ENCODE measurements around the gene COIL. TPM values are rescaled to one million over a fixed set of nuclear protein-coding genes. Genes with fewer than 3 reads are reported as not detected.
A peak's percentile ranks its signal among the peaks of the same experiment; 100 is the strongest.

The COIL gene
- total RNA-seq, 1 donor from 2014 or later = 20.6 TPM

- Mint-ChIP-seq H3K9me3 (ENCODE audit: unreplicated experiment) (no peaks in the 10 kb centered on the region), H3K27ac (ENCODE audit: unreplicated experiment) (no peak overlapping the region), H3K36me3 (ENCODE audit: low read depth, unreplicated experiment) (peaks cover 25% of the 10 kb centered on the region), H3K4me3 (ENCODE audit: unreplicated experiment) (peak overlapping the region; percentile 55), H3K4me1 (ENCODE audit: low read depth, unreplicated experiment) (peaks cover 12% of the 10 kb centered on the region), H3K27me3 (ENCODE audit: low read depth, unreplicated experiment) (no peaks in the 10 kb centered on the region)
- Histone ChIP-seq H3K4me1 (ENCODE audit: insufficient read depth, low read length) (peaks cover 13% of the 10 kb centered on the region), H3K27ac (ENCODE audit: low read depth, low read length) (no peak overlapping the region), H2AFZ (ENCODE audit: low read depth, low read length) (no peak overlapping the region), H3K9me3 (ENCODE audit: insufficient read depth, low read depth, low read length) (no peaks in the 10 kb centered on the region), H4K20me1 (ENCODE audit: insufficient read depth, low read length) (peaks cover 28% of the 10 kb centered on the region), H3K4me2 (ENCODE audit: low read length) (no peak overlapping the region), H3K79me2 (ENCODE audit: insufficient read depth, low read length) (peaks cover 37% of the 10 kb centered on the region), H3K27me3 (ENCODE audit: insufficient read depth, low read length) (no peaks in the 10 kb centered on the region), H3K36me3 (ENCODE audit: insufficient read depth, low read length) (peaks cover 2% of the 10 kb centered on the region), H3K4me3 (ENCODE audit: insufficient read depth, low read depth, low read length) (no peak overlapping the region), H3K9ac (ENCODE audit: low read length) (no peak overlapping the region)
- TF ChIP-seq EZH2 (IDR thresholded peaks at IDR 0.05; ENCODE audit: insufficient read depth, low read length) (no peak), CTCF (IDR thresholded peaks at IDR 0.05; ENCODE audit: insufficient read depth, low read depth, low read length) (no peak)
- DNase-seq (ENCODE audit: low read depth) (no peak), FAIRE-seq (no peak)
These were observed 50.9 kb downstream of the COIL start for GRCh38 chr17:56909742-56910508.

- H3K36me3 Mint-ChIP-seq (ENCODE audit: low read depth, unreplicated experiment) = peaks cover 39% of the 10 kb centered on the region
- no peak overlapping the region for H3K4me2 ChIP-seq (ENCODE audit: low read length)
These were observed 52.8 kb downstream of the COIL start for GRCh38 chr17:56908001-56908542.

More at GRCh38 chr17:56908001-56908542, 52.8 kb downstream of the COIL start:
- Histone ChIP-seq H4K20me1 (ENCODE audit: insufficient read depth, low read length) (peaks cover 28% of the 10 kb centered on the region), H2AFZ (ENCODE audit: low read depth, low read length) (no peak overlapping the region), H3K9ac (ENCODE audit: low read length) (no peak overlapping the region), H3K9me3 (ENCODE audit: insufficient read depth, low read depth, low read length) (no peaks in the 10 kb centered on the region), H3K4me1 (ENCODE audit: insufficient read depth, low read length) (peaks cover 5% of the 10 kb centered on the region), H3K27me3 (ENCODE audit: insufficient read depth, low read length) (no peaks in the 10 kb centered on the region), H3K4me3 (ENCODE audit: insufficient read depth, low read depth, low read length) (no peak overlapping the region), H3K27ac (ENCODE audit: low read depth, low read length) (no peak overlapping the region), H3K36me3 (ENCODE audit: insufficient read depth, low read length) (peaks cover 15% of the 10 kb centered on the region), H3K79me2 (ENCODE audit: insufficient read depth, low read length) (peaks cover 28% of the 10 kb centered on the region)
- no peak for TF ChIP-seq CTCF (IDR thresholded peaks at IDR 0.05; ENCODE audit: insufficient read depth, low read depth, low read length)
- TF ChIP-seq EZH2 (IDR thresholded peaks at IDR 0.05; ENCODE audit: insufficient read depth, low read length) = no peak
- Mint-ChIP-seq H3K27me3 (ENCODE audit: low read depth, unreplicated experiment) (no peaks in the 10 kb centered on the region), H3K27ac (ENCODE audit: unreplicated experiment) (no peak overlapping the region), H3K4me3 (ENCODE audit: unreplicated experiment) (peak overlapping the region; percentile 55), H3K4me1 (ENCODE audit: low read depth, unreplicated experiment) (peaks cover 9% of the 10 kb centered on the region), H3K9me3 (ENCODE audit: unreplicated experiment) (no peaks in the 10 kb centered on the region)
- no peak for FAIRE-seq
- no peak for DNase-seq (ENCODE audit: low read depth)
